WI38 (cell line): ENCODE data around the gene COL4A1.

ENCODE experiments used
- H3K4me3 ChIP-seq: 2 replicates; pipeline ENCODE4 v1.5.1; 2011; ENCODE audit warnings: low read depth, mild to moderate bottlenecking, control low read depth, low read length
- CTCF ChIP-seq: IDR thresholded peaks from 2 replicates; pipeline ENCODE4 v1.5.1; 2012; ENCODE audit warnings: low read depth, mild to moderate bottlenecking, control low read depth, low read length

Gene COL4A1

GRCh38 chr13:110336681-110337080, 29.7 kb upstream of the COL4A1 start:
- no peak overlapping the region for H3K4me3 ChIP-seq
- TF ChIP-seq CTCF: no peak

GRCh38 chr13:110336108-110336507, 29.2 kb upstream of the COL4A1 start:
- TF ChIP-seq CTCF: no peak

DNA sequence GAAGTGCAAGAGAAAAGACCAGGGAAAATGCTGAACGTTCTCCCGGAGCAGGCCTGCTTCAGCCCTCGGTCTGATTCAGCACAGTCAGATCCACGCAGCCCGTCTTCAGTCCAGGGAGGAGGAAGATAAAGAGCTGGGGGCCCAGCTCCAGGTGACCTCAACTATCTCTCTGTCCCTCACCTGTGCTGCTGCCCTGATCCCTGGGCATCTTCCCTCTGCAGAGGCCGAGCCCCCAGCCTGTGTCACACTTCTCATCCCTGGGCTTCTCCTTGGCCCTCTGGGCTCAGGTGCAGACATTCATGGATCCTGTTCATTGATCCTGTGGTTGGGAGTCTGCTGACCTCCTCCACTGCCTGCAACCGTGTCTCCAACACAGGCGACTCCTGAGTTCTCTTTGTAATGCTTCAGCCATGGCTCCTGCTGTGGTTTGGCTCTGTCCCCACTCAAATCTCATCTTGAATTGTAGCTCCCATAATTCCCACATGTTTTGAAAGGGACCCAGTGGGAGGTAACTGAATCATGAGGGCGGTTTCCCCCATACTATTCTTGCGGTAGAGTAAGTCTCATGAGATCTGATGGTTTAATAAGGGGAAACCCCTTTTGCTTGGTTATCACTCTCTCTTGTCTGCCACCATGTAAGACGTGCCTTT, 28.0 kb upstream of the COL4A1 start:
- TF ChIP-seq CTCF: no peak
- H3K4me3 ChIP-seq: no peak overlapping the region

More at GRCh38 chr13:110336108-110336507, 29.2 kb upstream of the COL4A1 start:
- no peak overlapping the region for H3K4me3 ChIP-seq

DNA sequence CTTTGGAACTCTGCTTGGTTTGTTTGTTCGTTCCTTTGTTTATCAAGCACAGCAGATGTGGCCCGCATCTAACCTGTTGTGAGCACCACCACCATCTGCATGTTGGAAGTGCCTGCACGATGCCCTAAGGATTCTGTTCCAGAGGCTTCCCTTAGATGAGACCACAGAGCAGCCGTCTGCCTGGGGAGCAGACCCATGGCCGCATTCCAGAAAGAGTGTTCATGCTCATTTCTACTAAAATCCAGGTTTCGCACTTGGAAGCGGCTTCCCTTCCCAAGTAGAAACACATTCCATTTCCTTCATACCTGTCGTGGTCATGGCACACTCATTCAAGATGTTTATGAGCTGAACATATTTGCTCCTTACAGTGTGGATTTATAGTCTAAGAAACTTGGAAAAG, 27.3 kb upstream of the COL4A1 start:
- no peak overlapping the region for H3K4me3 ChIP-seq
- no peak for TF ChIP-seq CTCF

DNA sequence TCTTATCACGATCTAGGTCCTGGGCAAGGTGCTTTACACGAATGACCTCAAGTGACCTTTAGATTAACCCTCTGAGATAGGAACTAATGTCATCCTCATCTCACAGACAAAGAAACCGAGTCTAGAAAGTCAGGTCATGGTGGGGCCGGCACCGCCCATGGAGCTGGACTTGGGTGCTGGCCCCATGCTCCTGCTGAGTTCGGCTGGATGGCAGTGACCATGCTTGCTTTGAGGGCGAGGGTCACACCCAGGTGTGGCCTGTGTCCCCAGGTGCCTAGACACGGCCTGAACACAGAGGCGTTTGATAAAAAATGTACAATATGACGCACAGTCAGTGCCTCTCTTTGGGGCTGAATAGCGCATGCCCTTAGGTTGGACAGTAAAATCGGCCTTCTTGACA, 26.9 kb upstream of the COL4A1 start:
- TF ChIP-seq CTCF: no peak
- H3K4me3 ChIP-seq: no peak overlapping the region

- H3K4me3 ChIP-seq: no peak overlapping the region
- no peak for TF ChIP-seq CTCF
These were observed 25.8 kb upstream of the COL4A1 start for GRCh38 chr13:110332750-110333149.

- no peak overlapping the region for H3K4me3 ChIP-seq
- TF ChIP-seq CTCF: no peak
These were observed 24.4 kb upstream of the COL4A1 start for GRCh38 chr13:110331362-110331761.
